ENCODE results near the gene ORC6.

The ORC6 gene

DNA sequence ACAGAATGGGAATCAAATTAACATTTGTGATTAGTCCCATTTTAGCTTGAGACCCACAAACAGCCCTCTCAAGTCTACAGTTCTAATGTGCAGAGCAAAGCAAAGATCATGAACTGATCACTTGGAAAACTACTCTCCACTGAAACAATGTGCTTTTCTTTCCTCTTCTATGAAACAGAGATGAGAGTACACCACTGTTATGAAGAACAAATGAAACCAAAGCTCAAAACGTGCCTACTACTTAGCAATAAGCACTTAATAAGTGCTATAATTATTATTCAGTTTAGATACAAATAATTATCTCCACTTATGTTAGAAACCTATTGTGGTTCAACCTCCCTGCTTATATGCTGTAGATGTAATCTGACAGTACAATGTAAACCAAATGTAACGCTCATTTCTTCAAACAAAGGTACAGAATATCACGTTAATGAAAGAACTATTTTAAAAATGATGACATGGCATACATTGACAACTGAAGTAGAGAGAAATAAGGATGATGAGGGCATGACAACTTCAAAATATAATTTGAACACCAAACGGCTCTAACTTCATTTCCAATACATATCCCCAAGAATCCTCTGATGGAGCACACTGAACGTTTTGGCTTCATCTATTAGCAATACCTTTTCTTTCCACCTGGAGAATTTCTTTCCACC, 2.5 kb upstream of the ORC6 start:
- no peaks in the 10 kb centered on the region for H3K9me3 ChIP-seq (ENCODE audit: control insufficient read depth, insufficient read depth, low read depth, low read length)
- no peak overlapping the region; the same call in 1 of the 2 replicates for H3K4me3 ChIP-seq (ENCODE audit: low read depth, low read length)
- POLR2A ChIA-PET: no interaction called here
- CTCF ChIA-PET: interaction anchor here (1.3 to 2.1 kb wide), 2 partner anchors 13 to 167 kb away, joined by 6 to 15 read pairs; no protein-coding TSS in a partner anchor
- peaks cover 4 to 20% of the 10 kb centered on the region in 2 experiments; a peak in 2 of 3 replicates for H3K36me3 ChIP-seq (ENCODE audit: control insufficient read depth in 2 of 2, insufficient read depth in 1 of 2, low read length in 2 of 2)
- no peak for TF ChIP-seq KLF16 (tag by site-specific recombination; IDR thresholded peaks at IDR 0.05)
- no peak for TF ChIP-seq ELK4 (IDR thresholded peaks at IDR 0.05; ENCODE audit: borderline replicate concordance, low read depth, low read length)
- TF ChIP-seq ZBTB21 (tag by site-specific recombination; IDR thresholded peaks at IDR 0.05): no peak
- no peak for TF ChIP-seq ZNF654 (tag by site-specific recombination; IDR thresholded peaks at IDR 0.05; ENCODE audit: low read depth)
- H3K27ac ChIP-seq (ENCODE audit: extremely low read depth, low read depth, low read length): no peak overlapping the region
- peaks cover 6% of the 10 kb centered on the region for H3K4me1 ChIP-seq (ENCODE audit: control insufficient read depth, insufficient read depth, low read length)

GRCh38 chr16:46687486-46687885, 2.0 kb upstream of the ORC6 start:
- ChIA-PET CTCF (interaction anchor here (1.3 to 2.1 kb wide), 2 partner anchors 13 to 167 kb away, joined by 6 to 15 read pairs; no protein-coding TSS in a partner anchor), POLR2A (no interaction called here)
- peaks cover 6% of the 10 kb centered on the region for H3K4me1 ChIP-seq (ENCODE audit: control insufficient read depth, insufficient read depth, low read length)
- H3K9me3 ChIP-seq (ENCODE audit: control insufficient read depth, insufficient read depth, low read depth, low read length): no peaks in the 10 kb centered on the region
- peak overlapping the region; percentile 95 for H3K4me3 ChIP-seq (ENCODE audit: low read depth, low read length)
- H3K27ac ChIP-seq (ENCODE audit: extremely low read depth, low read depth, low read length): no peak overlapping the region
- peaks cover 4 to 21% of the 10 kb centered on the region in 2 experiments; a peak in 2 of 3 replicates for H3K36me3 ChIP-seq (ENCODE audit: control insufficient read depth in 2 of 2, insufficient read depth in 1 of 2, low read length in 2 of 2)
- TF ChIP-seq, protein P1, sequence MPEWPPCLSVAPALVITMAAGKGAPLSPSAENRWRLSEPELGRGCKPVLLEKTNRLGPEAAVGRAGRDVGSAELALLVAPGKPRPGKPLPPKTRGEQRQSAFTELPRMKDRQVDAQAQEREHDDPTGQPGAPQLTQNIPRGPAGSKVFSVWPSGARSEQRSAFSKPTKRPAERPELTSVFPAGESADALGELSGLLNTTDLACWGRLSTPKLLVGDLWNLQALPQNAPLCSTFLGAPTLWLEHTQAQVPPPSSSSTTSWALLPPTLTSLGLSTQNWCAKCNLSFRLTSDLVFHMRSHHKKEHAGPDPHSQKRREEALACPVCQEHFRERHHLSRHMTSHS (tag by site-specific recombination; IDR thresholded peaks at IDR 0.05): no peak
- TF ChIP-seq WT1 (tag by site-specific recombination; IDR thresholded peaks at IDR 0.05) (no peak), YY1 (tag by site-specific recombination; IDR thresholded peaks at IDR 0.05) (no peak), ZNF362 (tag by site-specific recombination; IDR thresholded peaks at IDR 0.05) (no peak), ZNF664 (tag by site-specific recombination; IDR thresholded peaks at IDR 0.05) (no peak), ZFP37 (tag by site-specific recombination; IDR thresholded peaks at IDR 0.05) (no peak), ZNF24 (tag by site-specific recombination; IDR thresholded peaks at IDR 0.05) (no peak), ZBTB21 (tag by site-specific recombination; IDR thresholded peaks at IDR 0.05) (no peak), ZNF202 (tag by site-specific recombination; IDR thresholded peaks at IDR 0.05; ENCODE audit: borderline replicate concordance) (no peak), ZXDB (tag by site-specific recombination; IDR thresholded peaks at IDR 0.05) (no peak)
- TF ChIP-seq, protein P2, sequence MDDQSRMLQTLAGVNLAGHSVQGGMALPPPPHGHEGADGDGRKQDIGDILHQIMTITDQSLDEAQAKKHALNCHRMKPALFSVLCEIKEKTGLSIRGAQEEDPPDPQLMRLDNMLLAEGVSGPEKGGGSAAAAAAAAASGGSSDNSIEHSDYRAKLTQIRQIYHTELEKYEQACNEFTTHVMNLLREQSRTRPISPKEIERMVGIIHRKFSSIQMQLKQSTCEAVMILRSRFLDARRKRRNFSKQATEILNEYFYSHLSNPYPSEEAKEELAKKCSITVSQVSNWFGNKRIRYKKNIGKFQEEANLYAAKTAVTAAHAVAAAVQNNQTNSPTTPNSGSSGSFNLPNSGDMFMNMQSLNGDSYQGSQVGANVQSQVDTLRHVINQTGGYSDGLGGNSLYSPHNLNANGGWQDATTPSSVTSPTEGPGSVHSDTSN (CRISPR knock-in tag; IDR thresholded peaks at IDR 0.05): no peak
- TF ChIP-seq, protein P3, sequence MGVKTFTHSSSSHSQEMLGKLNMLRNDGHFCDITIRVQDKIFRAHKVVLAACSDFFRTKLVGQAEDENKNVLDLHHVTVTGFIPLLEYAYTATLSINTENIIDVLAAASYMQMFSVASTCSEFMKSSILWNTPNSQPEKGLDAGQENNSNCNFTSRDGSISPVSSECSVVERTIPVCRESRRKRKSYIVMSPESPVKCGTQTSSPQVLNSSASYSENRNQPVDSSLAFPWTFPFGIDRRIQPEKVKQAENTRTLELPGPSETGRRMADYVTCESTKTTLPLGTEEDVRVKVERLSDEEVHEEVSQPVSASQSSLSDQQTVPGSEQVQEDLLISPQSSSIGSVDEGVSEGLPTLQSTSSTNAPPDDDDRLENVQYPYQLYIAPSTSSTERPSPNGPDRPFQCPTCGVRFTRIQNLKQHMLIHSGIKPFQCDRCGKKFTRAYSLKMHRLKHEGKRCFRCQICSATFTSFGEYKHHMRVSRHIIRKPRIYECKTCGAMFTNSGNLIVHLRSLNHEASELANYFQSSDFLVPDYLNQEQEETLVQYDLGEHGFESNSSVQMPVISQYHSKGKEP (tag by site-specific recombination; IDR thresholded peaks at IDR 0.05): no peak

Data from HEK293 (cell line).